ENCODE results near the gene ERAS.
"Not testable (repeated sequence)": the region's sequence is repeated elsewhere in the genome, so short reads cannot be mapped to it uniquely, and the experiment has no call there.

DNA sequence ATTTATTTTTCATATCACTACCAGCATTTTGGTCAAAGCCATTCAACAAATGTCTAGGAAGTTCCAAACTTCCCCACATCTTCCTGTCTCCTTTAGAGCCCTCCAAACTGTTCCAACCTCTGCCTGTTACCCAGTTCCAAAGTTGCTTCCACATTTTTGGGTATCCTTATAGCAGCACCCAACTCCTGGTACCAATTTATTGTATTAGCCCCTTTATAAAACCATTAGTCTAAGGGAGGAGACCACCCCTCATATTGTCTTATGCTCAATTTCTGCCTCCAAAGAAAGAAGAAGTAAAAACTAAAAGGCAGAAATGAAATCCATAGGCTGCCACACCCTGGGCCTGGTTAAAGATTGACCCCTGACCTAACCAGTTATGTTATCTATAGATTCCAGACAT is 27.2 kb downstream of the ERAS start:
- TF ChIP-seq, protein P1, sequence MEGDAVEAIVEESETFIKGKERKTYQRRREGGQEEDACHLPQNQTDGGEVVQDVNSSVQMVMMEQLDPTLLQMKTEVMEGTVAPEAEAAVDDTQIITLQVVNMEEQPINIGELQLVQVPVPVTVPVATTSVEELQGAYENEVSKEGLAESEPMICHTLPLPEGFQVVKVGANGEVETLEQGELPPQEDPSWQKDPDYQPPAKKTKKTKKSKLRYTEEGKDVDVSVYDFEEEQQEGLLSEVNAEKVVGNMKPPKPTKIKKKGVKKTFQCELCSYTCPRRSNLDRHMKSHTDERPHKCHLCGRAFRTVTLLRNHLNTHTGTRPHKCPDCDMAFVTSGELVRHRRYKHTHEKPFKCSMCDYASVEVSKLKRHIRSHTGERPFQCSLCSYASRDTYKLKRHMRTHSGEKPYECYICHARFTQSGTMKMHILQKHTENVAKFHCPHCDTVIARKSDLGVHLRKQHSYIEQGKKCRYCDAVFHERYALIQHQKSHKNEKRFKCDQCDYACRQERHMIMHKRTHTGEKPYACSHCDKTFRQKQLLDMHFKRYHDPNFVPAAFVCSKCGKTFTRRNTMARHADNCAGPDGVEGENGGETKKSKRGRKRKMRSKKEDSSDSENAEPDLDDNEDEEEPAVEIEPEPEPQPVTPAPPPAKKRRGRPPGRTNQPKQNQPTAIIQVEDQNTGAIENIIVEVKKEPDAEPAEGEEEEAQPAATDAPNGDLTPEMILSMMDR (IDR thresholded peaks at IDR 0.05; ENCODE audit: poor library complexity, severe bottlenecking), result not testable (repeated sequence)
- not testable (repeated sequence) for TF ChIP-seq EZH2 (IDR thresholded peaks at IDR 0.05; ENCODE audit: borderline replicate concordance, insufficient read depth, low read length, poor library complexity, severe bottlenecking); RAD21 (conservative IDR thresholded peaks at IDR 0.05)
- TF ChIP-seq, protein P2, sequence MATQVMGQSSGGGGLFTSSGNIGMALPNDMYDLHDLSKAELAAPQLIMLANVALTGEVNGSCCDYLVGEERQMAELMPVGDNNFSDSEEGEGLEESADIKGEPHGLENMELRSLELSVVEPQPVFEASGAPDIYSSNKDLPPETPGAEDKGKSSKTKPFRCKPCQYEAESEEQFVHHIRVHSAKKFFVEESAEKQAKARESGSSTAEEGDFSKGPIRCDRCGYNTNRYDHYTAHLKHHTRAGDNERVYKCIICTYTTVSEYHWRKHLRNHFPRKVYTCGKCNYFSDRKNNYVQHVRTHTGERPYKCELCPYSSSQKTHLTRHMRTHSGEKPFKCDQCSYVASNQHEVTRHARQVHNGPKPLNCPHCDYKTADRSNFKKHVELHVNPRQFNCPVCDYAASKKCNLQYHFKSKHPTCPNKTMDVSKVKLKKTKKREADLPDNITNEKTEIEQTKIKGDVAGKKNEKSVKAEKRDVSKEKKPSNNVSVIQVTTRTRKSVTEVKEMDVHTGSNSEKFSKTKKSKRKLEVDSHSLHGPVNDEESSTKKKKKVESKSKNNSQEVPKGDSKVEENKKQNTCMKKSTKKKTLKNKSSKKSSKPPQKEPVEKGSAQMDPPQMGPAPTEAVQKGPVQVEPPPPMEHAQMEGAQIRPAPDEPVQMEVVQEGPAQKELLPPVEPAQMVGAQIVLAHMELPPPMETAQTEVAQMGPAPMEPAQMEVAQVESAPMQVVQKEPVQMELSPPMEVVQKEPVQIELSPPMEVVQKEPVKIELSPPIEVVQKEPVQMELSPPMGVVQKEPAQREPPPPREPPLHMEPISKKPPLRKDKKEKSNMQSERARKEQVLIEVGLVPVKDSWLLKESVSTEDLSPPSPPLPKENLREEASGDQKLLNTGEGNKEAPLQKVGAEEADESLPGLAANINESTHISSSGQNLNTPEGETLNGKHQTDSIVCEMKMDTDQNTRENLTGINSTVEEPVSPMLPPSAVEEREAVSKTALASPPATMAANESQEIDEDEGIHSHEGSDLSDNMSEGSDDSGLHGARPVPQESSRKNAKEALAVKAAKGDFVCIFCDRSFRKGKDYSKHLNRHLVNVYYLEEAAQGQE (IDR thresholded peaks at IDR 0.05; ENCODE audit: borderline replicate concordance), result not testable (repeated sequence)

All from neural cell (in vitro differentiated cells).